Muscle layer of colon (tissue), 2 donors: ENCODE results near the gene AQP12A.
"Not testable (repeated sequence)": the region's sequence is repeated elsewhere in the genome, so short reads cannot be mapped to it uniquely, and the experiment has no call there.

ENCODE experiments used
- H3K27ac ChIP-seq: one replicate; pipeline ENCODE4 v1.7.0; 2013; ENCODE audit warnings: low read depth, mild to moderate bottlenecking, low read length, moderate library complexity
- H3K27me3 ChIP-seq, 2 donors: one replicate each; pipeline ENCODE4 v1.7.0; 2013; ENCODE audit warnings: low read length in 2 of 2, mild to moderate bottlenecking in 2 of 2; ENCODE audit not compliant: insufficient read depth in 2 of 2, control insufficient read depth in 1 of 2
- H3K36me3 ChIP-seq: one replicate; pipeline ENCODE4 v1.7.0; 2013; ENCODE audit warnings: mild to moderate bottlenecking, low read length; ENCODE audit not compliant: insufficient read depth
- H3K4me1 ChIP-seq: one replicate; pipeline ENCODE4 v1.7.0; 2013; ENCODE audit warnings: mild to moderate bottlenecking, low read length; ENCODE audit not compliant: insufficient read depth
- H3K4me3 ChIP-seq, 2 donors: one replicate each; pipeline ENCODE4 v1.7.0; 2013; ENCODE audit warnings: low read length in 2 of 2, low read depth in 1 of 2, mild to moderate bottlenecking in 1 of 2, moderate library complexity in 1 of 2
- H3K9ac ChIP-seq: one replicate; pipeline ENCODE4 v1.7.0; 2013; ENCODE audit warnings: low read length
- H3K9me3 ChIP-seq: one replicate; pipeline ENCODE4 v1.7.0; 2013; ENCODE audit warnings: mild to moderate bottlenecking, low read length
- donor health status: abdominal sarcoma.
- donor health status: Adenocarcinoma of cecum.

Gene AQP12A

DNA sequence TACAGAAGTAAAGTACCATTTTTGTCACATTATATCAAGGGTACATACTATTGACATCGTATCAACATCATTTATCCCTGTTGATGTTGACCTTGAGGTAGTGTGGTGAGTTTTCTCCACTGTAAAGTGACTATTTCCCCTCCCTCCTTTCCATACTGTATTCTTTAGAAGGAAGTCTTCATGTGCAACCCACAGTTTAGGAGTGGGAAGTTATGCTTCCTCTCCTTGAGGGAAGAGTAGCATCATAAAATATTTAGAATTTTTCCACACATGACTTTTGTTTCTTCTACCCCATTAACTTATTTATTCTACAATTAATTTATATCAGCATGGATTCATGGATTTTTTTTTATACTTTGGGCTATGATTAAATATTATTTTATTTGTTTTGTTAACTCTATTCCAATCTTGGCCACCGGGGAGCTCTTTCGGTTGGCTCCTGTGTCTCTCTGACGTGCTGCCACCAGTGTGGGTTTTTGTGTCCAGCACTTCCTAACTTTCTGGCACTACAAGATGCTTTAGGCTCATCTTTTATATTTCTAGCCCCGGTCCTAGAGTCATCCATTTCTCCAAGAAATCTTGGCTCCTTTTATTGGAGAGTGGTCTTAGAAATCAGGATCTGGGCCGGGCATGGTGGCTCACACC, 28.0 kb upstream of the AQP12A start:
- no peaks in the 10 kb centered on the region for H3K36me3 ChIP-seq
- no peak overlapping the region for H3K9ac ChIP-seq
- no peak overlapping the region for H3K4me3 ChIP-seq
- H3K4me1 ChIP-seq: no peaks in the 10 kb centered on the region
- H3K27ac ChIP-seq: no peak overlapping the region
- H3K27me3 ChIP-seq: peaks cover 0 to 3% of the 10 kb centered on the region in 2 donors
- H3K9me3 ChIP-seq: no peaks in the 10 kb centered on the region

DNA sequence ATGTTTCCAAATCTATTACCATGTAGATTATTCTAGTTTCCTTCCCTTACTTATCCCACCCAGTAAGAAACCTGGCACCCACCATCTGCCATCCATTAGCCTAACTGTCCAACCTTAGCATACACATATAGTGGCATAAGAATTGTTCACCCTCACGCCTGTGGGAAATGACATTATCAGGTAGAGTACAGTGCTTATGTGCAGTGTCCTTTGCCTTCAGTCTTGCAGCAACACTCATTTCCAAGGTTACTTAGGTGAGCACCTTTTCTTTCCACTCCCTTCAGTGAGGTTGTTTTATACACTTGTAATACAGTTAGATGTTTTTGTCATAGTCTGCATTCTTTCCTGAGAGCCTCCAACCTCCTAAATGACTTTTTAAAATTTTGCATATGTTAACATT, 27.0 kb upstream of the AQP12A start:
- Histone ChIP-seq H3K9me3 (no peaks in the 10 kb centered on the region), H3K27me3 (peaks cover 0 to 3% of the 10 kb centered on the region in 2 donors), H3K9ac (no peak overlapping the region), H3K4me1 (no peaks in the 10 kb centered on the region), H3K36me3 (no peaks in the 10 kb centered on the region), H3K27ac (no peak overlapping the region), H3K4me3 (no peak overlapping the region)

DNA sequence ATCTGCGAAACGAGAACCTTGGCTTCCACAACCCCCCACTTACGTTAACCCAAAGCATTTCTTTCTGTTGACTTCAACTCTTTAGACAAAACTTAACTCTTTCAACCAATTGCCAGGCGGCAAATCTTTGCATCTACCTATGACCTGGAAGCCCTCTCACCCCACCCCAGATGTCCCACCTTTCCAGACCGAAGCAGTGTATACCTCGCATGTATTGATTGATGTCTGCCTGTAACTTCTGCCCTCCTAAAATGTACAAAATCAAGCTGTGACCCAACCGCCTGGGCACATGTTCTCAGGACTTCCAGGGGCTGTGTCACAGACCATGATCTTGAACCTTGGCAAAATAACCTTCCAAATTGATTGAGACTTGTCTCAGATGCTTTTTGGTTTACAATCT, 21.3 kb upstream of the AQP12A start:
- H3K9ac ChIP-seq: no peak overlapping the region
- peaks cover 0 to 13% of the 10 kb centered on the region in 2 donors for H3K27me3 ChIP-seq
- no peaks in the 10 kb centered on the region for H3K9me3 ChIP-seq
- no peaks in the 10 kb centered on the region for H3K4me1 ChIP-seq
- no peaks in the 10 kb centered on the region for H3K36me3 ChIP-seq
- H3K27ac ChIP-seq: no peak overlapping the region
- no peak overlapping the region for H3K4me3 ChIP-seq

DNA sequence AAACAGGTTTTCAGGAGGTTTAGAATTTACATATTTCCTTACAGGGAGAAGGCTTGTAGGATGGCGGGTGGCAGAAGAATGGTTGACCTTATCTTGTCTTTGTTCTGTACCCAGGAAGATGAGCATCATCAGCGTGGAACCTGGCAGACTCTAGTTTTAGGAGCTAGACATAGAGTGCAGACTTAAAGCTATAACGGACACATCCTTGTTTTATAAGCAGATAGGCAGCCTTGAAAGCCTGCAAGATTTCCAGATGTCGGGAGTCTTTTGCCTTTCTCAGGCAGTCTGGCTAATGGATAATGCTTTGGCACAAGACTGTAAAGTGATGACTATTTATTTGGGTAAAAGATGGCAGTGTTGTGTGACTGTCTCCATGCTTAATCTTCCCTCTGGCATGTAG, 20.7 kb upstream of the AQP12A start:
- peaks cover 0 to 13% of the 10 kb centered on the region in 2 donors for H3K27me3 ChIP-seq
- no peak overlapping the region for H3K9ac ChIP-seq
- no peak overlapping the region for H3K27ac ChIP-seq
- no peaks in the 10 kb centered on the region for H3K4me1 ChIP-seq
- H3K4me3 ChIP-seq: no peak overlapping the region
- H3K36me3 ChIP-seq: no peaks in the 10 kb centered on the region
- no peaks in the 10 kb centered on the region for H3K9me3 ChIP-seq

DNA sequence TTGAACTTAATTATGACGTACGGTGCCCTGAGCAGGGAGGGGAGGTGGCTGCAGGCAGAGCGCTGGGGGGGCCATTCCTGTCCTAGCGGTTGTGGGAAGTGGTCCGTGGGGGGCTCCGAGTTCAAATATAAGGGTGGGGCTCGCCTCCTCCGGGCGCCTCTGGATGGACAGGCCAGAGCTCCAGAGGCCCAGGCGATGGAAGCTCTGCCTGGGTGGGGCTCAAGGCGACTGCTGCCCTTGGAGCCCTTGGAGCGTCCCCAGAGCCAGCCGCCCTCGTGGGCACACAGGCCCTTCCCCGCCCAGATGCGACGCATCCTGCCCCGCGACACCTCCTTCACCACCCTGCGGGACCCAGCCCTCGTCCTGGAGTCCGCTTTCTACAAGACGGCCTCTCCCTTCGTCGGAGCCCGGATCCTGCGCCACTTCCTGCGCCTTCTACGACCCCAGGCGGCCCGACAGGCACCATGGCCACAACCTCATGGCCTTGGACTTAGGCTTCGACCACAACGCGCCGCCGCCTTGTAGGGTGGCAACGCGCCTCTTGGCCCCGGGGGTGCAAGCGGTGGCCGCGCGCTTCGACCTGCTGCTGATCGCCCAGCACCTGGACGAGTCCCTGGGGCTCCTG, 19.5 kb upstream of the AQP12A start:
- no peak overlapping the region for H3K4me3 ChIP-seq
- peaks cover 0 to 13% of the 10 kb centered on the region in 2 donors for H3K27me3 ChIP-seq
- H3K9ac ChIP-seq: no peak overlapping the region
- H3K4me1 ChIP-seq: no peaks in the 10 kb centered on the region
- no peaks in the 10 kb centered on the region for H3K36me3 ChIP-seq
- no peak overlapping the region for H3K27ac ChIP-seq
- no peaks in the 10 kb centered on the region for H3K9me3 ChIP-seq

DNA sequence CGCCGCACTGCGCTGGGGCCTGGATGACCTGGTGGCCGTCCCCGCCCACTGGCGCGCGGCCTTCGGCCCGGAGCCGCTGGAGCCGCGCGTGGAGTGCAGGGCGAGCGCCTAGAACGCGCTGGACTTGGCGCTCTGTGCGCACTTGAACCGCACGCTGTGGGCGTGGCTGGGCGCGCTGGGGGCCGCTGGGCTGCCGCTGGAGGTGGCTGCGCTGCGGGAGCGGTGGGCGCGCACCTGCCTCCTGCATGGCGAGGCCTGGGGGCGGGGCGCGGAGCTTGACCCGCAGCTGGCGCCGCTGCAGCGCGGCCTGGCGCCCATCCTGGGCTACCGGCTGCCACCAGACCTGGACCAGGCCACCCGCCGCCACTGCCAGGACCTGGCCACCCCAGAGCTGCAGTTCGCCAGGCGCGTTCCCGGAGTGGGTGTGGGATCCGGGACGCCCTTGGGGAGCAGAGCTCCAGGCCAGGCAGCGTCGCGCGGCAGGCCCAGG, 18.9 kb upstream of the AQP12A start:
- no peak overlapping the region for H3K9ac ChIP-seq
- no peak overlapping the region for H3K4me3 ChIP-seq
- H3K9me3 ChIP-seq: no peaks in the 10 kb centered on the region
- no peaks in the 10 kb centered on the region for H3K4me1 ChIP-seq
- peaks cover 0 to 13% of the 10 kb centered on the region in 2 donors for H3K27me3 ChIP-seq
- H3K36me3 ChIP-seq: no peaks in the 10 kb centered on the region
- H3K27ac ChIP-seq: no peak overlapping the region

DNA sequence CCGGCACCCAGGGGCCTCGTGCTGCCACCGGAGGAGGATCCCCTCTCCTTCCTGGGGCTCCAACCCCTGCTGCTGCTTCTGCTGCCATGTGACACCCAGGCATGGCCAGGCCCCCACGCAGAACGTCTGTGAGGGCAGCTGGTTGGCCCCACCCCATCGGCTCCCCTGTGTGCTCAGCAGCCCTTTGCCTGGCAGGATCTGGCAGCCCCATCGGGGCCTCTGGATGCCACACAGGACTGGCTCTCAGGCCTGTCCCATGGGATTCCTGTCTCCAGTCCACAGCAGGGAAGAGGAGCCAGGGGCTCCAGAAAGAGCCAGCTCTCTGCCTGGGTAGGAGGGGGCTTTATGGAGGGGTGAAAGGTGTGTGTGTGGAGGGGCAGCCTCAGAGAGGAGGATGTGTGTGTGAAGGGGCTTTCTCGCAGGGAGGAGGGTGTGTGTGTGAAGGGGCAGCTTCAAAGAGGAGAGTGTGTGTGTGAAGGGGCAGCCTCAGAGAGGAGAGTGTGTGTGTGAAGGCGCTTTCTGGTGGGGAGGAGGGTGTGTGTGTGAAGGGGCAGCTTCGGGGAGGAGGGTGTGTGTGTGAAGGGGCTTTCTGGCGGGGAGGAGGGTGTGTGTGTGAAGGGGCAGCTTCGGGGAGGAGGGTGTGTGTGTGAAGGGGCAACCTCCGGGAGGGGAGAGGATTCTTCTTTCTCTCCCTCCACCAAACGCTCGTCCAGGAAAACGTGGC, 17.0 kb upstream of the AQP12A start:
- not testable (repeated sequence) for H3K27ac ChIP-seq, H3K9ac ChIP-seq, H3K36me3 ChIP-seq, H3K4me3 ChIP-seq, H3K9me3 ChIP-seq, H3K4me1 ChIP-seq
- H3K27me3 ChIP-seq: peaks cover 0 to 13% of the 10 kb centered on the region in 2 donors

DNA sequence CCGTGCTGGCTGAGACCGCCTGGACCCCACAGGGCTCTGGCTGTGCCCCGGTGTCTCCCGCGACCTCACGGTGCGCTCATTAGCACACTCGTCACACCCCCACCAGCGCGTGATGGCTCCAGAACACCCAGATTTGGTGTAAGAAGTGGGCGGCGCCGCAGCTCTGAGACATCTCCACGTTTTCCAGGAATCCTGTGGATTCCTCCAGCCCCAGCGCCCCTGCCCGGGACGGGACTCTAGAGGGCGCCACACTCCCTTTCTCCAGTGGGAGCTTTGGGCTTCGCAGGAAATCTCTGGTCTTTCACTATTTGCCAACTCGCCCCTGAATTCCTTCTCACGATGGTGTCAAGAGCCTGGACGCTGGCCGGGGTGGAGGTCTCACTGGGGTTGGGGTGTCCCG, 16.3 kb upstream of the AQP12A start:
- not testable (repeated sequence) for H3K36me3 ChIP-seq, H3K27ac ChIP-seq, H3K9ac ChIP-seq, H3K4me3 ChIP-seq, H3K4me1 ChIP-seq, H3K9me3 ChIP-seq
- peaks cover 0 to 11% of the 10 kb centered on the region in 2 donors for H3K27me3 ChIP-seq

DNA sequence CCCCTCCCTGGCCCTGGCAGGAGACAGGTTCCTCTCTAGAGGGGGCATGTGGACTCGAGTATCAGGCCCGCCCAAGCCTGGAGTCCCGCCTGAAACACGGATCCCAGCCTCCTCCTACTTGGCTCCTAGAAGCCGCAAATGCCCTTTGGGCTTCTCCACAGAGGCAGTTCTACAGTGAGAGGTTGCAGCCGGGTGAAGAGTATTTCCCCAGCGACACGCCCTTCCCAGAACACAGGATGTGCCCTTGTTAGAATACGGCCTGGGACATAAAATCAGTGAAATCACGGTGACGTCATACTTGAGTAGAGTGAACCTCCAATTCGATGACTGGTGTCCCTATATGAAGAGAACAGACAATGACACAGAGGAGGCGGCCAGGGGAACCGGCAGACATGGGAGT, 13.6 kb upstream of the AQP12A start:
- not testable (repeated sequence) for H3K9me3 ChIP-seq, H3K4me3 ChIP-seq, H3K27me3 ChIP-seq, H3K27ac ChIP-seq, H3K4me1 ChIP-seq, H3K9ac ChIP-seq, H3K36me3 ChIP-seq

DNA sequence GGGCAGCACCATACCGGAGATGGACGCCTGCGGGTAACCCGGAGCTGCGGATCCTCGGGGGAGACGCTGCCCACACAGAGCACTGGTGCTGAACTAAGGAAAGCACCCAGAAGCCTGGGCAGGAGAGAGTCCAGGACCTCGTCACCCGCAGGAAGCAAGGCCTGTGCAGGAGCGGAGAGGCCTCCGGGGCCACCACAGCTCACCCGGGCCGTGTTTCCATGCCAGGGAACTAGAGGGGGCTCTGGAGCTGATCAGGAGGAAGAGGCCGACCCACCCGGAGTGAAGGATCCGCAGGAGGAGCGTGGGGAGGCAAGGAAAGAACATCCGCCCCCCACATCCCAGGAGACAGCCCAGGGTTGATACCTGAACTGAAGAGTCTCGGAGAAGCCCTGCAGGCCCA, 12.8 kb upstream of the AQP12A start:
- H3K27ac ChIP-seq, H3K36me3 ChIP-seq, H3K4me3 ChIP-seq, H3K9me3 ChIP-seq, H3K9ac ChIP-seq, H3K4me1 ChIP-seq, H3K27me3 ChIP-seq: not testable (repeated sequence)

DNA sequence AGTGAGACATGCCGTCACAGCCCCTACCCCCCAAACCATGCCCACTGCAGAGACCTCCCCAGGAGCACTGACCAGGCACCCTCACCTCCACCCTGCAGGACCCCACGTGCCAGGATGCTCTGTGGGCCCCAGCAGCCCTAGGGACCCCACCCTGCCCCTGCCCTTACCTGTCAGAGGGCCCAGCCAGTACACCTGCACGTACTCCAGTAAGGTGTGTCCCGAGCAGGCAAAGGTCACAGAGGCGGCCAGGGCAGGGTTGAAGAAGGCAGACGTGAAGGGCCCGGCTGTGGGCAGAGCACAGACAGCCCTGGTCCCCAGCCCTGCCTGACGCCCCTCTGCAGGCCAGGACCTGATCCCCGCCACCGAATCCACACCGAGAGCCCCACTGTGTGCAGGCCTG, 11.5 kb upstream of the AQP12A start:
- not testable (repeated sequence) for H3K36me3 ChIP-seq, H3K9me3 ChIP-seq, H3K27me3 ChIP-seq, H3K4me3 ChIP-seq, H3K27ac ChIP-seq, H3K4me1 ChIP-seq, H3K9ac ChIP-seq
